SK-N-SH (cell line): Measurements from ENCODE around the gene DEXI. TPM values are rescaled to one million over a fixed set of nuclear protein-coding genes. Genes with fewer than 3 reads are reported as not detected.
"Not testable (repeated sequence)": the region's sequence is repeated elsewhere in the genome, so short reads cannot be mapped to it uniquely, and the experiment has no call there.

Experiments
- CTCF ChIA-PET: fragments of 300-600, 350-600 bp; formaldehyde crosslinking; extraction: SDS; loops from one replicate; lab custom pipeline; 2021; lab: Yijun Ruan, JAX
- POLR2A ChIA-PET: fragments of 350-600 bp; sonication (Branson Sonifier 250); formaldehyde crosslinking; extraction: SDS; loops from one replicate; lab custom pipeline; 2020; ENCODE audit warnings: antibody characterized with exemption, inconsistent platforms; lab: Yijun Ruan, JAX
- DNase-seq: peaks from one replicate; pipeline ENCODE4 v3.0.0; 2012
- H2AFZ ChIP-seq: fragments of 200-600 bp; sonication (generic); 2 replicates; pipeline ENCODE4 v1.8.1; 2016; ENCODE audit warnings: antibody characterized with exemption, mild to moderate bottlenecking, low read depth
- H3F3A ChIP-seq: fragments of 200-600 bp; sonication (generic); replicated peaks from 2 replicates; pipeline ENCODE3; 2016; ENCODE audit warnings: antibody characterized with exemption, mild to moderate bottlenecking; ENCODE audit not compliant: insufficient read depth
- H3K27ac ChIP-seq, 2 experiments: fragments of 200-500 bp in 1 of 2; fragments of 200-600 bp in 1 of 2; sonication (Bioruptor generic) in 1 of 2; sonication (generic), shearing (Covaris generic) in 1 of 2; 2 replicates each; pipeline versions ENCODE4 v1.5.1 to v1.6.1; 2014 to 2016; ENCODE audit warnings: low read depth in 2 of 2, inconsistent platforms in 1 of 2, low read length in 1 of 2, mild to moderate bottlenecking in 1 of 2, mixed read lengths in 1 of 2
- H3K27me3 ChIP-seq: fragments of 200-600 bp; sonication (generic), shearing (Covaris generic); 2 replicates; pipeline ENCODE4 v1.6.1; 2016; ENCODE audit warnings: mixed run types; ENCODE audit not compliant: insufficient read depth
- H3K36me3 ChIP-seq, 2 experiments: fragments of 200-500 bp in 1 of 2; fragments of 200-600 bp in 1 of 2; sonication (Bioruptor generic) in 1 of 2; sonication (generic) in 1 of 2; replicated peaks in 1 of 2; 2 replicates each; pipeline versions ENCODE3 to v1.5.1; 2014 to 2016; ENCODE audit warnings: low read length in 1 of 2, mild to moderate bottlenecking in 1 of 2; ENCODE audit not compliant: insufficient read depth in 2 of 2, control insufficient read depth in 1 of 2
- H3K4me1 ChIP-seq, 2 experiments: fragments of 200-500 bp in 1 of 2; fragments of 200-600 bp in 1 of 2; sonication (Bioruptor generic) in 1 of 2; sonication (generic), shearing (Covaris generic) in 1 of 2; 2 replicates each; pipeline versions ENCODE4 v1.5.1 to v1.6.1; 2014 to 2016; ENCODE audit warnings: low read depth in 1 of 2, low read length in 1 of 2, mixed run types in 1 of 2; ENCODE audit not compliant: insufficient read depth in 2 of 2, control insufficient read depth in 1 of 2
- H3K4me2 ChIP-seq: fragments of 200-600 bp; sonication (generic), shearing (Covaris generic); 2 replicates; pipeline ENCODE4 v1.6.1; 2017; ENCODE audit warnings: mixed run types
- H3K4me3 ChIP-seq, 2 experiments: fragments of 200-500 bp in 1 of 2; fragments of 200-600 bp in 1 of 2; sonication (Bioruptor generic) in 1 of 2; sonication (generic), shearing (Covaris generic) in 1 of 2; 2 replicates each; pipeline versions ENCODE4 v1.5.1 to v1.8.1; 2014 to 2016; ENCODE audit warnings: low read depth in 2 of 2, inconsistent platforms in 1 of 2, low read length in 1 of 2, mild to moderate bottlenecking in 1 of 2, mixed read lengths in 1 of 2, moderate library complexity in 1 of 2
- H3K79me2 ChIP-seq: fragments of 200-600 bp; sonication (generic); 2 replicates; pipeline ENCODE4 v1.8.1; 2017; ENCODE audit warnings: mild to moderate bottlenecking; ENCODE audit not compliant: insufficient read depth
- H3K9ac ChIP-seq: fragments of 200-600 bp; sonication (generic); 2 replicates; pipeline ENCODE4 v1.6.1; 2017; ENCODE audit warnings: mixed run types
- H3K9me2 ChIP-seq: fragments of 200-600 bp; sonication (generic); 2 replicates; pipeline ENCODE4 v1.6.1; 2017; ENCODE audit warnings: mixed run types
- H3K9me3 ChIP-seq: fragments of 200-600 bp; sonication (generic); 2 replicates; pipeline ENCODE4 v1.6.1; 2017; ENCODE audit warnings: mixed run types, mild to moderate bottlenecking, moderate library complexity
- H4K20me1 ChIP-seq: fragments of 200-600 bp; sonication (generic); 2 replicates; pipeline ENCODE4 v1.6.1; 2017; ENCODE audit warnings: mild to moderate bottlenecking, mixed run types; ENCODE audit not compliant: insufficient read depth
- MAX ChIP-seq: IDR thresholded peaks from 2 replicates; pipeline ENCODE4 v1.4.0; 2012; ENCODE audit warnings: low read depth
- MXI1 ChIP-seq: IDR thresholded peaks from 2 replicates; pipeline ENCODE4 v1.6.1; 2012; ENCODE audit warnings: mild to moderate bottlenecking, low read depth, low read length, improper control_type of control experiment
- NFIC ChIP-seq: IDR thresholded peaks from 2 replicates; pipeline ENCODE4 v1.4.0; 2012; ENCODE audit warnings: borderline replicate concordance
- TAF1 ChIP-seq: IDR thresholded peaks from 2 replicates; pipeline ENCODE4 v1.6.1; 2012; ENCODE audit warnings: low read depth, mild to moderate bottlenecking, low read length, moderate library complexity, borderline replicate concordance
- WGBS: methylation state at CpG from one replicate; pipeline ENCODE4 v1.1.6; 2017; ENCODE audit warnings: low lambda C conversion rate; 5-methylcytosine and 5-hydroxymethylcytosine counted together
- polyA plus RNA-seq, 3 experiments: library from polyadenylated mRNA; depleted of rRNA; stranded (reverse); fragments of >200 nt; gene quantifications; 2 replicates each; pipeline ENCODE4 v1.2.3, GENCODE V29; 2012

The DEXI gene
- polyA plus RNA-seq, 1 of the 3 experiments (the other 2 are of a cell fraction), result 55.5 TPM

- H3K4me2 ChIP-seq, result no peak overlapping the region
- H3K4me1 ChIP-seq, result peaks cover 15 to 64% of the 10 kb centered on the region in 2 experiments
- DNase-seq, result no peak
- peaks cover 41% of the 10 kb centered on the region for H4K20me1 ChIP-seq
- peak overlapping the region in 1 of 2 experiments; percentile 27; a peak in 2 of 4 replicates for H3K27ac ChIP-seq
- H3K36me3 ChIP-seq, result peaks cover 3 to 16% of the 10 kb centered on the region in 2 experiments
- no peak overlapping the region for H3K9ac ChIP-seq
- CTCF ChIA-PET, result no interaction called here
- peak overlapping the region; percentile 97; the same call in 1 of the 2 replicates for H2AFZ ChIP-seq
- H3K9me3 ChIP-seq, result no peaks in the 10 kb centered on the region
- H3K9me2 ChIP-seq, result no peaks in the 10 kb centered on the region
- H3K79me2 ChIP-seq, result peaks cover 66% of the 10 kb centered on the region
- no peaks in the 10 kb centered on the region for H3K27me3 ChIP-seq
- POLR2A ChIA-PET, result no interaction called here
- H3K4me3 ChIP-seq, result no peak overlapping the region; a peak in 1 of 4 replicates
- WGBS, result 93% methylated on average over 7 of the region's 7 CpGs
- no peaks in the 10 kb centered on the region for H3F3A ChIP-seq
- no peak for TF ChIP-seq NFIC
Observed at GRCh38 chr16:10943064-10943353, 741 bp upstream of the DEXI start.

- not testable (repeated sequence) for H3F3A ChIP-seq, H2AFZ ChIP-seq, H3K27me3 ChIP-seq, H3K9me2 ChIP-seq, H3K9me3 ChIP-seq
- peaks cover 71% of the 10 kb centered on the region for H3K79me2 ChIP-seq
- peaks cover 51% of the 10 kb centered on the region for H4K20me1 ChIP-seq
- H3K4me3 ChIP-seq, result peak overlapping the region; percentile 70 to 78
- POLR2A ChIA-PET, result interaction anchor here (0.7 kb wide), 1 partner anchor 398 kb away, joined by 3 read pairs; no protein-coding TSS in a partner anchor
- H3K4me1 ChIP-seq, result peaks cover 15 to 69% of the 10 kb centered on the region in 2 experiments
- peak; percentile 49 for DNase-seq
- peak overlapping the region; percentile 99 for H3K4me2 ChIP-seq
- 0 out of 2 replicates have a peak, but pooled peaks have one; percentile 26 for TF ChIP-seq MXI1
- peaks cover 3 to 22% of the 10 kb centered on the region in 2 experiments for H3K36me3 ChIP-seq
- no CpG with 5 or more reads among the region's 52 CpGs for WGBS
- H3K27ac ChIP-seq, result peak overlapping the region in 1 of 2 experiments; percentile 50; a peak in 1 of 4 replicates
- CTCF ChIA-PET, result interaction anchor here (1.0 to 1.7 kb wide), 2 partner anchors 22 to 23 kb away, joined by 3 to 5 read pairs; no protein-coding TSS in a partner anchor
- H3K9ac ChIP-seq, result peak overlapping the region; percentile 77
Observed at GRCh38 chr16:10941935-10942351, 325 bp downstream of the DEXI start.

- DNase-seq, result no peak
- Histone ChIP-seq H3K36me3 (peaks cover 3 to 22% of the 10 kb centered on the region in 2 experiments), H4K20me1 (peaks cover 57% of the 10 kb centered on the region), H2AFZ (no peak overlapping the region), H3K79me2 (peaks cover 74% of the 10 kb centered on the region), H3K27ac (no peak overlapping the region), H3K27me3 (no peaks in the 10 kb centered on the region), H3K9me3 (no peaks in the 10 kb centered on the region), H3K4me1 (peaks cover 15 to 68% of the 10 kb centered on the region in 2 experiments), H3K4me3 (peak overlapping the region; percentile 70 to 78), H3K4me2 (peak overlapping the region; percentile 99), H3F3A (no peaks in the 10 kb centered on the region), H3K9me2 (no peaks in the 10 kb centered on the region), H3K9ac (peak overlapping the region; percentile 77)
- ChIA-PET CTCF (interaction anchor here (0.7 to 1.7 kb wide), 4 partner anchors 9 to 23 kb away, joined by 3 to 5 read pairs (median 4); no protein-coding TSS in a partner anchor), POLR2A (no interaction called here)
- TF ChIP-seq MAX, result peak; percentile 23; the same call in 1 of the 2 replicates
- TF ChIP-seq TAF1, result no peak
- 28% methylated on average over 6 of the region's 36 CpGs for WGBS
Observed at GRCh38 chr16:10941127-10941933, 938 bp downstream of the DEXI start.
